ENCODE data around the gene SNRNP27. TPM values are rescaled to one million over a fixed set of nuclear protein-coding genes. Genes with fewer than 3 reads are reported as not detected.

SNRNP27 gene
- total RNA-seq, 1 experiment from 2014 or later: 47.1 TPM

- no peak for DNase-seq
- no peak overlapping the region for H4K91ac ChIP-seq (ENCODE audit: insufficient read length, low read depth, low read length)
- WGBS (ENCODE audit: extremely low coverage, insufficient read length, low lambda C conversion rate): no CpG with 5 or more reads among the region's 1 CpG
- H2AFZ ChIP-seq (ENCODE audit: low read length): no peak overlapping the region
- no peak overlapping the region for H3K18ac ChIP-seq (ENCODE audit: insufficient read length, low read depth, low read length)
- H3K27ac Mint-ChIP-seq: 0 out of 7 replicates have a peak overlapping the region, but pooled peaks of 1 of the 3 experiments have one; percentile 54
- no peak overlapping the region for H3T11ph ChIP-seq (ENCODE audit: low read length)
- peaks cover 14 to 20% of the 10 kb centered on the region in 2 experiments for H3K4me1 Mint-ChIP-seq
- H2AK5ac ChIP-seq (ENCODE audit: insufficient read length, low read length): no peak overlapping the region
- no peak overlapping the region for H2BK20ac ChIP-seq (ENCODE audit: low read depth, low read length, poor library complexity, severe bottlenecking)
- H3K9ac ChIP-seq (ENCODE audit: extremely low read depth, insufficient read length, low read length): no peak overlapping the region
- H2BK15ac ChIP-seq (ENCODE audit: low read depth, low read length): no peak overlapping the region
- H3K79me2 ChIP-seq (ENCODE audit: insufficient read depth, low read length): no peaks in the 10 kb centered on the region
- H4K8ac ChIP-seq (replicated peaks; ENCODE audit: insufficient read length, low read depth, low read length): no peak overlapping the region
- peaks cover 0 to 25% (median 11%) of the 10 kb centered on the region in 3 experiments; a peak in 5 of 7 replicates for H3K36me3 Mint-ChIP-seq (ENCODE audit: insufficient read depth in 1 of 3, low read depth in 3 of 3)
- H3K27me3 Mint-ChIP-seq (ENCODE audit: low read depth): no peaks in the 10 kb centered on the region
- no peak overlapping the region for H4K5ac ChIP-seq (ENCODE audit: insufficient read length, low read depth, low read length)
- no peaks in the 10 kb centered on the region for H3K23me2 ChIP-seq (ENCODE audit: insufficient read length, low read depth, low read length, poor library complexity, severe bottlenecking)
- no peaks in the 10 kb centered on the region for H4K20me1 ChIP-seq (ENCODE audit: control insufficient read depth, insufficient read depth, insufficient read length)
- H3K56ac ChIP-seq (ENCODE audit: insufficient read length, low read depth, low read length): no peak overlapping the region
- no peak overlapping the region for H2BK5ac ChIP-seq (ENCODE audit: insufficient read length, low read length)
- no peak overlapping the region for H3K14ac ChIP-seq (ENCODE audit: insufficient read depth, low read length)
- no peak overlapping the region for H3K4me3 Mint-ChIP-seq
- H2BK120ac ChIP-seq (ENCODE audit: low read depth, low read length, poor library complexity, severe bottlenecking): no peak overlapping the region
- H3K27ac ChIP-seq (ENCODE audit: insufficient read length, low read depth, low read length): no peak overlapping the region
- no peak overlapping the region for H2BK12ac ChIP-seq (ENCODE audit: insufficient read length, low read depth, low read length)
- no peaks in the 10 kb centered on the region for H3K27me3 ChIP-seq (ENCODE audit: insufficient read depth, low read length)
- H3K4me1 ChIP-seq (ENCODE audit: insufficient read depth, low read length): no peaks in the 10 kb centered on the region
- no peaks in the 10 kb centered on the region for H3K79me1 ChIP-seq (ENCODE audit: insufficient read depth, low read depth, low read length, poor library complexity, severe bottlenecking)
- H3K4ac ChIP-seq (ENCODE audit: low read depth, low read length): no peak overlapping the region
- no peak overlapping the region for H3K4me2 ChIP-seq (ENCODE audit: insufficient read depth, insufficient read length, low read length)
- no peaks in the 10 kb centered on the region for H3K9me3 Mint-ChIP-seq
- no peak overlapping the region for H3K23ac ChIP-seq (ENCODE audit: insufficient read length, low read depth, low read length)
- no peaks in the 10 kb centered on the region for H3K9me3 ChIP-seq (ENCODE audit: control insufficient read depth, low read depth, low read length)
- no peak for TF ChIP-seq CTCF (conservative IDR thresholded peaks at IDR 0.05)
Observed at GRCh38 chr2:69934614-69934908, 40.8 kb downstream of the SNRNP27 start.

All from H9 (cell line).